NCI-H510A treated with DMSO at 0.1 percent for 48 hours (cell line): ENCODE data around the gene PTGIS.
"Not testable (repeated sequence)": the region's sequence is repeated elsewhere in the genome, so short reads cannot be mapped to it uniquely, and the experiment has no call there.

Experiments used
- DNase-seq: peaks from one replicate; lab custom pipeline; 2025; lab: John Stamatoyannopoulos, UW

PTGIS gene

GRCh38 chr20:49567421-49568277 is at the start of gene PTGIS:
TSS of gene PTGIS (minus strand) at chr20:49568137. CDS start at chr20:49568116, 21 bp downstream.
- peak; percentile 5 for DNase-seq

DNA sequence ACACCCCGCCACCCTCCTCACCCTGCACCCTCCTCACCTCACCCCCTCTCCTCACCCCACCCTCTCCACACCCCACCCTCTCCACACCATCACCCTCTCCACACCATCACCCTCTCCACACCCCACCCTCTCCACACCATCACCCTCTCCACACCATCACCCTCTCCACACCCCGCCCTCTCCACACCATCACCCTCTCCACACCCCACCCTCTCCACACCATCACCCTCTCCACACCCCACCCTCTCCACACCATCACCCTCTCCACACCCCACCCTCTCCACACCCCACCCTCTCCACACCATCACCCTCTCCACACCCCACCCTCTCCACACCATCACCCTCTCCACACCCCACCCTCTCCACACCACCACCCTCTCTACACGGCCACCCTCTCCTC is 49.5 kb upstream of the PTGIS start:
- not testable (repeated sequence) for DNase-seq

GRCh38 chr20:49616154-49617007 is 48.4 kb upstream of the PTGIS start:
- no peak for DNase-seq

DNA sequence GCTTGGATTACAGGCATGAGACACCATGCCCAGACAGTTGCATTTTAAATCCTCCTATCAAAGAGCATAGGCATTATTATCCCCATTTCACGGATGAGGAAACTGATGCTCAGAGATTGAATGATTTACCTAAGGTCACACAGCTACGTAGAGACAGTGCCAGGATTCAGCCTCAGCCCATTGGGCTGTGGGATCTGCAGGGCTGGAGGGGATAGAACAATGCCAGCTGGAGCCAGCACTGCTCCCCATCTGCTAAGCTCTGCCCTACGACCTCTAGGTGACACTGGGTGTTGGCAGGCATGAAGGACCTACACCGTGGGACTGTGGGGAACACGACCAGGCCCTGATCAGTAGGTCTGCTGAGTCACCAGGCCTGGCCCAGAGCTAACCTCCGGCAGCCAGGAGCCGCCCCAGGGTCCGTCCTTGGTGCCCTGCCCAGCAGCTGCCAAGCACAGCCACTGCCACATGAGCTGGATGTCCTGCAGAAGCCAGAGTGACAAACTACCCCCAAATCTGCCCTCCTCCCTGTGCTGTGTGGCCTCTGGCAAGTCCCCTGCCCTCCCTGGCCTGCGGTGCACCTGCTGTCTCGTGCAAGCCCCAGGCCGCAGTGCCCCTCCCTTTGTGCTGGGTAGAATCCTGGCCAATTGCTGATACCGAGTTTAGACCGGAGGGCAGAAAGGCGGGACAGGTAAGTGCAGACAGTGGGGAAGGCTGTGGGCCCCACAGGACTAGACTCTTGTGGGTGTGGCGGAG is 47.6 kb upstream of the PTGIS start:
- DNase-seq = no peak

- not testable (repeated sequence) for DNase-seq
Observed at GRCh38 chr20:49615051-49615400, 47.1 kb upstream of the PTGIS start.

DNA sequence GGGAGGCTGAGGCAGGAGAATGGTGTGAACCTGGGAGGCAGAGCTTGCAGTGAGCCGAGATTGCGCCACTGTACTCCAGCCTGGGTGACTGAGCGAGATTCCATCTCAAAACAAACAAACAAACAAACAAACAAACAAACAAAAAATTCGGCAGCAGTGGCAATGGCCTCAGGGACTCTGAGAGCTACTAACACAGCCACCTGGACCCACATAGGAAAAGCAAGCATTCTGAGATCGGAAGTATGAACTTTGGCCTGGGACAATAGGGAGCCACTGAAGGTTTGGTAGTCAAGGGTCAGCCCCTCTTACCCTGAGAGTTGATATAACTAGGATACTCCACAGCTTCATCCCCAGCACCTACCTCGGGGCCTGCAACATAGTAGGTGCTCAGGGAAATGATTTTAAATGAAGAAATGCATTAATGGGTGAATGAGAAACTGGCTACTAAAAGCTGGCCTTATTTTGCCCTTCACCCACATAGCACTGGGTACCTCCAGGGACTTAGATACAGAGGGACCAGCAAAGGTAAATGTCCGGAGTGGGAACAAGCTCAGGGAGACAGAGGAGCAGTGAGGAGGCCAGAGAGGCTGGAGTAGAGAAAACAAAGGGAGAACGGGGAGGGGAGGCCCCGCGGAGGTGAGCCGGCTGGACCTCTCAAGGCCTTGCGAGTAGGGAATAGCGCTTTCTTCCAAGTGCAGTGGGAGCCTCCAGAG is 46.6 kb upstream of the PTGIS start:
- DNase-seq = no peak

DNA sequence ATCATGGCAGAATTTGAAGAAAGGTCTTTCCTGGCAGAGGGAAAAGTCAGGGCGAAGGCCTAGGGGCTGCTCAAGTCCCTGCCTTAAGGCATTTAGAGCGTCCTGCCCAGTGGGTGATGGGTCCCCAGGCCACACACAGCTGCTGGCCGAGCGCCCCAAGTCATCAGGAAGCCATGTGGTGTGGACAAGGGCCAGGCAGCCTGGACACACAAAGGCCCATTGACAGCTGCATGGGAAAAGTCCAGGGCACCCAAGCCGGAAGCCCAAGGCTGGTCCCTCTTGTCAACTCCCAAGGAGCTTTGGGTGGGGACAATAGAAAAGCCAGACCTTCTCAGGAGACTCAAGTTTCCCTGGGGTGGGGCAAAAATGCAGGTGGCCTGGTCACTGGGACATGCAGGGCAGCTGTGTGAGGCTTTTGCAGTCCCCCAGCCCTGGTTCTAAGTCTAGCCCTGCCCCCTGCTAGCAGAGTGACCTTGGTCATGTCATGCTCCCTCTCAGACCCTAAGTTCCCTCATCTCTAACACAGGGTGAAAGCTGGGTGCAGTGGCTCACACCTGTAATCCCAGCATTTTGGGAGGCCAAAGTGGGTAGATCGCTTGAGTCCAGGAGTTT is 44.3 kb upstream of the PTGIS start:
- DNase-seq = no peak

DNA sequence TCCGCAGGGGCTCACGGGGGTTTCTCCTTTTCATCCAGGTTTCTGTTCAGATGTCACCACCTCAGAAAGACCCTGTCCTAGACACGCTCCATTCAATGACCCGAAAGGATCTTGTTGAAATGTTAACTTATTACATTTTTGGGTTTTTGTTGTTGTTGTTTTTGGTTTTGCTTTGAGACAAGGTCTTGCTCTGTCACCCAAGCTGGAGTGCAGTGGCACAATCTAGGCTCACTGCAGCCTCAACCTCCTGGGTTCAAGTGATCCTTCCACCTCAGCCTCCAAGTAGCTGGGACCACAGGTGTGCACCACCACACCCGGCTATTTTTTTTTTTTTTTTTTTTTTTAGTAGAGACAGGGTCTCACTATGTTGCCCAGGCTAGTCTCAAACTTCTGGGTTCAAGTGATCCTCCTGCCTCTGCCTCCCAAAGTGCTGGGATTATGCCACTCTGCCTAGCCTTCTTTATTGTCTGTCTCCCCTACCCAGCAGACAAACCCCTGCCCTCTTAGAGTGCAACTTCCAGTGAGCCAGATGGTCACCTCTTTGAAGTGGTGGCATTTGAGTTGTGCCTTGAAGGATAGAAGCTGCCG is 43.7 kb upstream of the PTGIS start:
- not testable (repeated sequence) for DNase-seq

DNA sequence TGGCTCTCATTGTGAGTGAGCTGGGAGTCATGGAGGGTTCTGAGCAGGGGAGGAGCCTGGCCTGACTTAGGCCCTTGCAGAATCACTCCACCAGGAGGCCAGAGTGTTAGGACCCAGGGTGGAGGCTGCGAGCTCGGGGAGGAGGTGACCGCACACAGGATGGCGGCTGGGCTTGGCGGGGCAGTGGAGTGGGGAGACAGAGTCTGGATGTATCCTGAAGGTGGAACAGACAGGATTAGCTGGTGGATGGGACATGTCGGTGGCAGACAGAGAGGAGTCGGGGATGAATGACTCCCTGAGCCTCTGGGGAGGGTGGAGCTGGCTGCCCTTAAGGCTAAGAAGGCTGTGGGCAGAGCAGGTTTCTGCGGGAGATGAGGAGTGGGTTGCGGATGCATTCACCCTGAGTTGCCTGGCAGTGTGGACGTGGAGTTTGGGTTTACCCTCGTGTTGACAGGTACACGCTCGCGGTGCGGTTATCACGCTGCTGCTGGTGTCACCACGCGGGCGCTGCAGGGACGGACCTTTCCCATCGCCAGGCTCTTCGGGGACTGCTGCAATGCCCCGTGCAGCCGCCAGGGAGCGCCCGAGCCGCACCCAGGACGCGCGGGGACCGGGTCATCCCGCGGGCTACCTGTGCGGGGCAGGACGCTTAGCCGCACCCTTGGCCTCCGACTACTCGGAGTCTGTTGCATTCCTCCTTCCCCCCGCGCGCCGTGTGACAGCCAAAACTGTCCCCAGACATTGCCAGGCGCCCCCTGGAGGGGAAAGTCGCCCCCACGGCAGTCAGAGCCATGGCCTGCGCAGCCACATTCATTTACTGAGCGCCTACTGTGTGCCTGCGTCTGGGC is 43.0 kb upstream of the PTGIS start:
- peak; percentile 79 for DNase-seq

GRCh38 chr20:49608752-49609670 is 41.1 kb upstream of the PTGIS start:
- peak; percentile 82 for DNase-seq

DNA sequence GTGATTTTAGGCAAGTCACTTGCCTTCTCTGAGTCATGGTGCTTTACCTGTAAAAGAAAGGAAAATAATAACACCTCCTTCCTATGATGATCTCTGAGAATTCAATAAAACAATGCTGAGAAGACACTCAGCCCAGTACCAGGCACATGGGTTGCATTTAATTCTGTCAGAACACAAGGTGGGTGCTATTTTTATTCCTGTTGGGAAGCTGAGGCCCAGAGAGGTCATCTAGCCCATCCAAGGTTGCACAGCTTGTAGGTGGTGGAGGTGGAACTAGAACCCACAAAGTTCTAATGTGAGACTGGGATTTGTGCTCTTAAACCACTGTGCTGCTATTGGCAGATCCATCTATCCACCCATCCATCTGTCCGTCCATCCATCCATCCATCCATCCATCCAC is 39.6 kb upstream of the PTGIS start:
- DNase-seq = no peak

DNA sequence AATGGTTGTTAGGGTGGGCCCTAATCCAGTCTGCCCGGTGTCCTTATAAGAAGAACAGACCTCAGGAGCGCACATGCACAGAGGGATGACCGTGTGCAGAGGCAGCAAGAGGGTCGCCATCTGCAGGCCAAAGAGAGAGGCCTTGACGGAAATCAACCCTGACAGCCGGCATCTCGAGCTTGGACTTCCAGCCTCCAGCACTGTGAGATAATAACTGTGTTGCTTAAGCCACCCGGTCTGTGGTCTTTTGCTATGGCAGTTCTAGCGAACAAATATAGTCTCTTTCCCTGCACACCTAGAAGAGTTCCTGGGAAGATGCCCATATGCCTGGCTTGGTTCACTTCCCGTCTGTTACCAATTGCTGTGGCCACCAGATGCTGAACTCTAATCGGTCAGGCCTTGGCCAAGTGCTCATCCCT is 35.3 kb upstream of the PTGIS start:
- DNase-seq = no peak

GRCh38 chr20:49602345-49603208 is 34.6 kb upstream of the PTGIS start:
- DNase-seq = no peak

- no peak for DNase-seq
Observed at GRCh38 chr20:49601153-49601924, 33.4 kb upstream of the PTGIS start.

DNA sequence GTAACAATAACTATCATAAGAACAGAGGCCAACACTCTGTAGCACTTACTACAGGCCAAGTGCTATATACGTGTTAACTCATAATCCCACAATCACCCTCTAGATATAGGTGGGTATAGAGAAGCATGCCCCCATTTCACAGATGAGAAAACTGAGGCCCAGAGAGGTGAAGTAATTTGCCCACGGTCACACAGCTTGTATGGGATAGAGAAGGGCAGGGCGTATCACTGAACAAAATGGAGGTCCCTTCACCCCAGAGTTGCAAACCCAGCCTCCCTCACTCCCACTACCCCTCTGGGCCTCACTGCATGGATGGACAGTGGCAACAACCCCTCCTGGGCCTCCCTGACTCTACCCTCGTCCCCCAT is 31.8 kb upstream of the PTGIS start:
- DNase-seq = no peak

- no peak for DNase-seq
Observed at GRCh38 chr20:49597825-49598395, 30.0 kb upstream of the PTGIS start.
